Heart right ventricle (tissue), 16 donors: ENCODE results near the gene FBN3. TPM values are rescaled to one million over a fixed set of nuclear protein-coding genes. Genes with fewer than 3 reads are reported as not detected.

Source experiments
- ATAC-seq, 8 donors: fragments of 200-7000 bp; cut with Tn5 transposase; one replicate each; pipeline ENCODE4 v1.9.1; 2020; ENCODE audit warnings: mild to moderate bottlenecking in 8 of 8, moderate library complexity in 8 of 8, moderate number of reproducible peaks in 1 of 8
- DNase-seq, 2 donors: peaks; one replicate each; pipeline ENCODE4 v3.0.0-alpha.2; 2020
- H3K27ac ChIP-seq, 10 donors: fragments of 200-600 bp; sonication (generic) in 2 of 10; one replicate each; pipeline versions ENCODE4 v1.5.0 to v1.8.0; 2020 to 2022; ENCODE audit warnings: mild to moderate bottlenecking in 3 of 10
- H3K27me3 ChIP-seq, 7 donors: fragments of 200-600 bp; one replicate each; pipeline ENCODE4 v1.8.0; 2021 to 2022; ENCODE audit warnings: mild to moderate bottlenecking in 2 of 7
- H3K36me3 ChIP-seq, 9 donors: fragments of 200-600 bp; sonication (generic) in 1 of 9; one replicate each; pipeline versions ENCODE4 v1.5.0 to v1.8.0; 2020 to 2022; ENCODE audit warnings: mild to moderate bottlenecking in 2 of 9
- H3K4me1 ChIP-seq, 9 donors: fragments of 200-600 bp; sonication (generic) in 1 of 9; one replicate each; pipeline versions ENCODE4 v1.5.0 to v1.8.0; 2020 to 2022; ENCODE audit warnings: mild to moderate bottlenecking in 4 of 9
- H3K4me3 ChIP-seq, 10 donors: fragments of 200-600 bp; sonication (generic) in 2 of 10; one replicate each; pipeline versions ENCODE4 v1.5.0 to v1.8.0; 2020 to 2022; ENCODE audit warnings: mild to moderate bottlenecking in 7 of 10, moderate library complexity in 2 of 10
- H3K9me3 ChIP-seq, 11 donors: fragments of 200-600 bp in 10 of 11; sonication (generic) in 2 of 11; one replicate each; pipeline versions ENCODE4 v1.5.0 to v1.8.0; 2013 to 2022; ENCODE audit warnings: mild to moderate bottlenecking in 2 of 11, control low read depth in 1 of 11, moderate library complexity in 1 of 11
- WGBS, 2 donors: extraction: QIAGEN DNeasy Blood & Tissue Kit; methylation state at CpG; one replicate each; pipeline ENCODE4 v1.1.7; 2013; ENCODE audit warnings: inconsistent platforms in 1 of 2; 5-methylcytosine and 5-hydroxymethylcytosine counted together
- intact Hi-C, 10 donors: fragments of 100-400 bp; cut with DNase I; formaldehyde crosslinking; loops; one replicate each; pipeline versions ENCODE4 v1.11.1 to v1.14.2; 2022
- polyA plus RNA-seq, 2 donors: library from polyadenylated mRNA; stranded (reverse); fragments of 200-250 nt; gene quantifications; one replicate each; pipeline ENCODE4 v1.2.3, GENCODE V29; 2013
- total RNA-seq, 10 donors: library from RNA; stranded (reverse); fragmentation: NEBNext Ultra II Directional in 3 of 10; extraction: Animal tissue kit (Norgen Biotek cat#: 25700) in 3 of 10; gene quantifications; one replicate each; pipeline versions ENCODE4 v1.2.1 to v1.2.4, GENCODE V29; 2021 to 2023
- TF ChIP-seq, protein P1 (sequence below), 9 donors: fragments of 200-600 bp; sonication (generic) in 2 of 9; IDR thresholded peaks; one replicate each; pipeline versions ENCODE4 v1.5.0 to v1.8.0; 2021 to 2022; ENCODE audit warnings: antibody characterized with exemption in 9 of 9, mild to moderate bottlenecking in 5 of 9, moderate library complexity in 1 of 9
- donor health status: Arrhythmogenic right ventricular cardiomyopathy.
- donor health status: ischemic (EF 13 %, LVEDD 7.1; RV severe dilation, severe dysfunction).
- donor health status: healthy with polysubstance abuse.
- donor health status: DM: no; HTN: yes; CAD: no.
- donor health status: DM: no; HTN: no; CAD: no.
- donor health status: ischemic (EF 25% LVEDD 6.9; RV normal size, moderate dysfunction).
- donor health status: ischemic (EF 25% LVEDD 5.7; RV mildly dilated, moderate dysfunction).
- donor health status: healthy.
- donor health status: DM: yes; HTN: yes; CAD: no.
- donor health status: Ischemic cardiomyopathy.
- donor health status: ischemic (EF 35%, LVEDD 5.7; RV mildly dilated, moderate dysfunction).
- donor health status: nonischemic (EF 11% LVEDD 7.7; RV severe dilation, severe dysfunction).
- donor health status: DM: yes; HTN: yes; CAD: no.
- donor health status: PGD.
- donor health status: ischemic (EF 29% LVEDD 5.4; RV normal size, mild dysfunction).
- donor health status: nonischemic (EF 23%, LVEDD 6.1; RV moderate dilation, normal function).

FBN3 gene
- total and polyA plus RNA-seq, 12 donors: 0.05 to 0.26 (median 0.06) TPM; not detected in 9

- Histone ChIP-seq H3K27me3 (peaks cover 10 to 71% (median 52%) of the 10 kb centered on the region in 7 donors), H3K4me3 (peak overlapping the region in 8 of 10 donors; percentile 8 to 36 (median 29)), H3K27ac (no peak overlapping the region), H3K36me3 (no peaks in the 10 kb centered on the region), H3K4me1 (peaks cover 0 to 17% (median 7%) of the 10 kb centered on the region in 9 donors), H3K9me3 (no peaks in the 10 kb centered on the region)
- intact Hi-C loops: no loop called here
- TF ChIP-seq, protein P1, sequence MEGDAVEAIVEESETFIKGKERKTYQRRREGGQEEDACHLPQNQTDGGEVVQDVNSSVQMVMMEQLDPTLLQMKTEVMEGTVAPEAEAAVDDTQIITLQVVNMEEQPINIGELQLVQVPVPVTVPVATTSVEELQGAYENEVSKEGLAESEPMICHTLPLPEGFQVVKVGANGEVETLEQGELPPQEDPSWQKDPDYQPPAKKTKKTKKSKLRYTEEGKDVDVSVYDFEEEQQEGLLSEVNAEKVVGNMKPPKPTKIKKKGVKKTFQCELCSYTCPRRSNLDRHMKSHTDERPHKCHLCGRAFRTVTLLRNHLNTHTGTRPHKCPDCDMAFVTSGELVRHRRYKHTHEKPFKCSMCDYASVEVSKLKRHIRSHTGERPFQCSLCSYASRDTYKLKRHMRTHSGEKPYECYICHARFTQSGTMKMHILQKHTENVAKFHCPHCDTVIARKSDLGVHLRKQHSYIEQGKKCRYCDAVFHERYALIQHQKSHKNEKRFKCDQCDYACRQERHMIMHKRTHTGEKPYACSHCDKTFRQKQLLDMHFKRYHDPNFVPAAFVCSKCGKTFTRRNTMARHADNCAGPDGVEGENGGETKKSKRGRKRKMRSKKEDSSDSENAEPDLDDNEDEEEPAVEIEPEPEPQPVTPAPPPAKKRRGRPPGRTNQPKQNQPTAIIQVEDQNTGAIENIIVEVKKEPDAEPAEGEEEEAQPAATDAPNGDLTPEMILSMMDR (IDR thresholded peaks at IDR 0.05): no peak
- ATAC-seq (peak in 1 of 8 donors; percentile 25), DNase-seq (no peak)
- 4 to 6% methylated on average over 32 to 50 of the region's 50 CpGs for WGBS, 2 donors
Measured at GRCh38 chr19:8148410-8149260, 757 bp downstream of the FBN3 start.

GRCh38 chr19:8148088-8148409, 1.3 kb downstream of the FBN3 start:
- intact Hi-C loops: no loop called here
- Histone ChIP-seq H3K36me3 (no peaks in the 10 kb centered on the region), H3K9me3 (no peaks in the 10 kb centered on the region), H3K4me3 (no peak overlapping the region), H3K4me1 (peaks cover 0 to 17% (median 7%) of the 10 kb centered on the region in 9 donors), H3K27me3 (peaks cover 10 to 71% (median 52%) of the 10 kb centered on the region in 7 donors), H3K27ac (no peak overlapping the region)
- WGBS, 2 donors: 82 to 85% methylated on average over 6 of the region's 6 CpGs
- no peak for DNase-seq
- no peak for ATAC-seq
- TF ChIP-seq, protein P1 (IDR thresholded peaks at IDR 0.05): no peak

- intact Hi-C loops: no loop called here
- ATAC-seq: no peak
- WGBS, 2 donors: 40 to 46% methylated on average over 7 of the region's 7 CpGs
- Histone ChIP-seq H3K4me1 (peaks cover 0 to 17% (median 7%) of the 10 kb centered on the region in 9 donors), H3K4me3 (no peak overlapping the region), H3K27ac (no peak overlapping the region), H3K9me3 (no peaks in the 10 kb centered on the region), H3K27me3 (peaks cover 10 to 71% (median 52%) of the 10 kb centered on the region in 7 donors), H3K36me3 (no peaks in the 10 kb centered on the region)
- TF ChIP-seq, protein P1 (IDR thresholded peaks at IDR 0.05): no peak
- DNase-seq: no peak
Measured at GRCh38 chr19:8147582-8147978, 1.8 kb downstream of the FBN3 start.

DNA sequence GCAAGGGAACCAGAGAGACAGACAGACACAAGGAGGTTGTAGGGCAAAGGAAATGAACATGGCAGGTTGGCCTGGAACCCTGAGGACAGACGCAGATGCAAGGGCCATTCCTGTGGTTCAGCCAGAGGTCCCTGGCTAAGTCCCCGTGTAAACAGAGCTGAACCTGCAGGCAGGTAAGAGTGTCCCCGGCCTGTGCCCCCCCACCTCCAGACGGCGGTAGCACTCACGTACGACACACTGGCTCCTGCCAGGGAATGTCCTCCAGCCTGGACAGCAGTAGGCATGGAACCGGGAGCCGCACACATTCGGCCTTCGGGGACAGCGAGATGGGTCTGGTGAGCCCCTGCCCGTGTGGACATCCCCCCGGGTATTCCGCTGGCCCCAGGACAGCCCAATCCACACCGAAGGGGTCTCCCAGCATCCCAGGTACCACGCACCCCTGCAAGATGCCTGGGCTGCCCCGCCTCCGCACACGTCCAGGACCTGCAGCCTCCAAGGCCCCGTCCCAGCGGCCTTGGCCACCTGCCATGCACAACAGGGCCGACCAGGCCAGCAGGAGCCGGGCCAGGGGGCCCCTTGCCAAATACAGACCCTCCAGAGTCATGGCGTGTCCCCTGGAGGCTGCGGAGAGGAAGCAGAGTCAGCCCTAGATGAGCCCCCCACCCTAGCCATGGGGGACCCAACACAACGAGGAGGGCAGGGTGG, 2.4 kb downstream of the FBN3 start:
- TF ChIP-seq, protein P1 (IDR thresholded peaks at IDR 0.05): no peak
- ATAC-seq: peak in 1 of 8 donors; percentile 29

More for the DNA sequence above, 2.4 kb downstream of the FBN3 start:
- peaks cover 0 to 17% (median 7%) of the 10 kb centered on the region in 9 donors for H3K4me1 ChIP-seq
- no peaks in the 10 kb centered on the region for H3K36me3 ChIP-seq
- no peak overlapping the region for H3K27ac ChIP-seq
- intact Hi-C loops: no loop called here
- 58% methylated on average over 27 of the region's 27 CpGs for WGBS, 2 donors
- no peak for DNase-seq
- peaks cover 10 to 75% (median 57%) of the 10 kb centered on the region in 7 donors for H3K27me3 ChIP-seq
- no peak overlapping the region for H3K4me3 ChIP-seq
- no peaks in the 10 kb centered on the region for H3K9me3 ChIP-seq
